GM23338 (cell line): Measurements from ENCODE around the gene ZNF823.

ENCODE experiments used
- CREB1 ChIP-seq: fragments of 250-450 bp; sonication (Bioruptor Pico); IDR thresholded peaks from 2 replicates; pipeline ENCODE4 v1.5.0; 2020; ENCODE audit warnings: low read depth, mild to moderate bottlenecking, moderate library complexity
- CTCF ChIP-seq, 2 experiments: fragments of 200-600 bp in 1 of 2; sonication (generic) in 1 of 2; conservative IDR thresholded peaks; 2 replicates each; pipeline versions ENCODE4 v1.5.1 to v1.6.1; 2016 to 2017; ENCODE audit warnings: antibody characterized with exemption in 2 of 2, low read depth in 2 of 2, mild to moderate bottlenecking in 2 of 2, moderate library complexity in 1 of 2
- ETS1 ChIP-seq: IDR thresholded peaks from 2 replicates; pipeline ENCODE4 v1.6.1; 2016; ENCODE audit warnings: antibody characterized with exemption
- EZH2 ChIP-seq: fragments of 200-600 bp; sonication (generic); IDR thresholded peaks from one replicate; pipeline ENCODE4 v1.8.0; 2017; ENCODE audit warnings: antibody characterized with exemption, mild to moderate bottlenecking, low read depth; ENCODE audit not compliant: unreplicated experiment
- EZH2phosphoT487 ChIP-seq: fragments of 200-600 bp; sonication (generic); IDR thresholded peaks from one replicate; pipeline ENCODE4 v1.8.1; 2018; ENCODE audit warnings: antibody characterized with exemption; ENCODE audit not compliant: unreplicated experiment
- JUNB ChIP-seq: IDR thresholded peaks from one replicate; pipeline ENCODE4 v1.6.1; 2016; ENCODE audit warnings: antibody characterized with exemption; ENCODE audit not compliant: unreplicated experiment
- NANOG ChIP-seq: IDR thresholded peaks from 2 replicates; pipeline ENCODE4 v1.6.1; 2016; ENCODE audit warnings: antibody characterized with exemption, borderline replicate concordance
- POLR2AphosphoS5 ChIP-seq: IDR thresholded peaks from 2 replicates; pipeline ENCODE4 v1.6.1; 2016; ENCODE audit warnings: antibody characterized with exemption, low read depth
- REST ChIP-seq: IDR thresholded peaks from one replicate; pipeline ENCODE4 v1.6.1; 2018; ENCODE audit warnings: antibody characterized with exemption; ENCODE audit not compliant: unreplicated experiment
- STAT1 ChIP-seq: IDR thresholded peaks from one replicate; pipeline ENCODE4 v1.6.1; 2016; ENCODE audit warnings: antibody characterized with exemption; ENCODE audit not compliant: unreplicated experiment
- ZNF114 ChIP-seq: fragments of 250-450 bp; sonication (Bioruptor Pico); IDR thresholded peaks from 2 replicates; pipeline ENCODE4 v1.5.0; 2020; ENCODE audit warnings: mild to moderate bottlenecking, moderate library complexity
- ZNF331 ChIP-seq: fragments of 250-450 bp; sonication (Bioruptor Pico); IDR thresholded peaks from 2 replicates; pipeline ENCODE4 v1.5.0; 2020; ENCODE audit warnings: low read depth, mild to moderate bottlenecking, moderate library complexity
- ZNF462 ChIP-seq: fragments of 250-450 bp; sonication (Bioruptor Pico); IDR thresholded peaks from 2 replicates; pipeline ENCODE4 v1.5.0; 2020; ENCODE audit warnings: mild to moderate bottlenecking, moderate library complexity

GRCh38 chr19:11722414-11722813 lies 16.3 kb downstream of the ZNF823 start:
- TF ChIP-seq CTCF (conservative IDR thresholded peaks at IDR 0.05; ENCODE audit: low read depth in 2 of 2) (no peak), EZH2 (no peak), ETS1 (no peak), EZH2phosphoT487 (no peak), REST (no peak), CREB1 (CRISPR knock-in tag) (no peak), STAT1 (no peak), POLR2AphosphoS5 (no peak), NANOG (no peak), JUNB (no peak), ZNF331 (no peak), ZNF462 (CRISPR knock-in tag) (no peak), ZNF114 (CRISPR knock-in tag) (no peak)
